Measurements from ENCODE around the gene GNG14. TPM values are rescaled to one million over a fixed set of nuclear protein-coding genes. Genes with fewer than 3 reads are reported as not detected.

GNG14 gene
- total and polyA plus RNA-seq, 2 of the 4 experiments (the other 2 are of a cell fraction): not detected

DNA sequence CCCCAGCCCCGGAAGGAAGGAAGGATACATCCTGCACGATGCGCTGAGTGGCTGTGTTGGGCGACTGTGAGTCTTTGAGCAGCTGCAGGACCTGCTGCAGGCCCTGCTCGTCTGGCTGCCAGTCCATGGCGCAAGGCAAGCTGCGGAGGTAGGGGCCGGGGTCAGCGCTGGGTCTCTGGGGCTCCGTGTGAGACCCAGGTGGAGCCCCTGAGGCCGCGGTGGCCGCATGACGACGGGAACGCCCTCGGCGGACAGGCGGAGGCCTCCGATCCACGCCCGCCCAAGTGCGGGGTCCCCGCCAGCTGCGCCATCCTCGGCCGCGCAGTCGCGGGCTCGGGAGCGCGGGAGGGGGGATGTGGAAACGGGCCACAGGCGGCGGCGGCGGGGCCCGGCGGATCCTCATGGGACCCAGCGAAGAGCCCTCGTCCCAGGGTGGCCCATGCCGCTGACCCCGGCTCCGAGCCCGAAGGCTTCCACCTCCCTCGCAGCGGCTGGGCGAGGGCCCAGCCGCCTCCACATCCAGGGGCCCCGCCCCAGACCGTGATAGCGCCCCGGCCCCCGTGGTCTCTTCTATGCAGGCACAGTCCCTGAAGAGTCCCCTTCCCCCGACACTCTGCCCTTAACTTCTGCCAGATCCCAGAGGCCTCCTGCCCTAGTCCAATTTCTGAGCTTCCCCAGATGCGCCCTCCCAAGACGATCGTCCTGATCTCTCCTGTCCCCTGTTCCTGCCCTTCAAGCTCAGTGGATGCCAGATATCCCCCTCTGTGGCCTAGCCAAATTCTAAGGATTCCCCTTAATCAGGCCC is 33.3 kb downstream of the GNG14 start:
- Histone ChIP-seq H2AFZ (replicated peaks; ENCODE audit: low read length, poor library complexity) (peak overlapping the region; percentile 93), H2AK9ac (replicated peaks; ENCODE audit: low read depth, low read length, poor library complexity) (peak overlapping the region; percentile 100), H3K36me3 (ENCODE audit: control insufficient read depth, insufficient read depth, low read length) (peaks cover 18% of the 10 kb centered on the region), H3K27me3 (ENCODE audit: control insufficient read depth, insufficient read depth, low read length) (no peaks in the 10 kb centered on the region), H3K9ac (ENCODE audit: low read depth, low read length) (peak overlapping the region; percentile 92), H3K4me1 (ENCODE audit: control insufficient read depth, insufficient read depth, low read length) (peaks cover 4% of the 10 kb centered on the region), H4K20me1 (ENCODE audit: insufficient read depth, low read length) (peaks cover 15% of the 10 kb centered on the region; the same call in 1 of the 2 replicates), H3K4me2 (ENCODE audit: low read depth, low read length) (peak overlapping the region; percentile 99), H3K56ac (ENCODE audit: extremely low read depth, insufficient read depth, low read length) (peak overlapping the region; percentile 81; the same call in 1 of the 2 replicates), H3K4me3 (ENCODE audit: insufficient read depth, low read depth, low read length) (peak overlapping the region; percentile 91), H3K79me1 (ENCODE audit: low read depth in 1 of 2, low read length in 2 of 2) (peaks cover 22 to 65% of the 10 kb centered on the region in 2 experiments), H3K4ac (ENCODE audit: low read depth, low read length) (peak overlapping the region; percentile 96), H2BK120ac (ENCODE audit: low read depth, low read length) (peak overlapping the region; percentile 50), H2BK5ac (ENCODE audit: low read depth, low read length, poor library complexity, severe bottlenecking) (peak overlapping the region; percentile 95), H2AK5ac (ENCODE audit: low read depth, low read length) (peak overlapping the region; percentile 87), H2BK15ac (ENCODE audit: low read depth, low read length) (no peak overlapping the region), H2BK20ac (ENCODE audit: low read depth, low read length) (no peak overlapping the region), H3K9me1 (ENCODE audit: insufficient read depth, low read length) (peaks cover 10% of the 10 kb centered on the region; the same call in 1 of the 2 replicates), H3K14ac (replicated peaks; ENCODE audit: low read depth, low read length) (peak overlapping the region; percentile 94), H4K91ac (ENCODE audit: insufficient read depth, low read depth, low read length) (peak overlapping the region; percentile 89), H3K27ac (ENCODE audit: insufficient read depth, low read length) (peak overlapping the region; percentile 85), H4K8ac (ENCODE audit: low read depth in 2 of 2, low read length in 2 of 2) (peak overlapping the region; percentile 77 to 95; a peak in 3 of 4 replicates), H4K5ac (ENCODE audit: low read depth, low read length) (peak overlapping the region; percentile 56), H3K9me3 (ENCODE audit: control insufficient read depth, insufficient read depth, low read length) (no peaks in the 10 kb centered on the region), H3K18ac (ENCODE audit: low read depth, low read length) (peak overlapping the region; percentile 42), H3K23ac (ENCODE audit: low read depth, low read length) (peak overlapping the region; percentile 79)
- in situ Hi-C loops (cut with MboI; ENCODE audit: low sequenced_read_pairs) (no loop called here), dilution Hi-C loops (cut with HindIII; ENCODE audit: low sequenced_read_pairs, unreplicated experiment) (no loop called here), intact Hi-C loops (cut with micrococcal nuclease) (no loop called here)
- ChIA-PET POLR2A (ENCODE audit: unreplicated experiment) (no interaction called here), CTCF (interaction anchor here (2.2 kb wide), 1 partner anchor 12 kb away, joined by 8 read pairs; no protein-coding TSS in a partner anchor)
- WGBS, 2 experiments (ENCODE audit: extremely low coverage in 2 of 2, insufficient read length in 1 of 2): 4% methylated on average over 29 of the region's 59 CpGs; no CpG with 5 or more reads in 1 of the 2 experiments
- BruUV-seq (replicated peaks): no TSS peak
- no peak for DNase-seq
- ATAC-seq (ENCODE audit: low read depth): peak; percentile 22
- TF ChIP-seq, protein P1, sequence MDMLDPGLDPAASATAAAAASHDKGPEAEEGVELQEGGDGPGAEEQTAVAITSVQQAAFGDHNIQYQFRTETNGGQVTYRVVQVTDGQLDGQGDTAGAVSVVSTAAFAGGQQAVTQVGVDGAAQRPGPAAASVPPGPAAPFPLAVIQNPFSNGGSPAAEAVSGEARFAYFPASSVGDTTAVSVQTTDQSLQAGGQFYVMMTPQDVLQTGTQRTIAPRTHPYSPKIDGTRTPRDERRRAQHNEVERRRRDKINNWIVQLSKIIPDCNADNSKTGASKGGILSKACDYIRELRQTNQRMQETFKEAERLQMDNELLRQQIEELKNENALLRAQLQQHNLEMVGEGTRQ (IDR thresholded peaks at IDR 0.05; ENCODE audit: low read depth, low read length): no peak
- no peak for TF ChIP-seq MAZ (IDR thresholded peaks at IDR 0.05; ENCODE audit: borderline replicate concordance, low read depth, low read length)
- TF ChIP-seq NFE2L2 (IDR thresholded peaks at IDR 0.05; ENCODE audit: low read depth, low read length): no peak
- TF ChIP-seq, protein P2, sequence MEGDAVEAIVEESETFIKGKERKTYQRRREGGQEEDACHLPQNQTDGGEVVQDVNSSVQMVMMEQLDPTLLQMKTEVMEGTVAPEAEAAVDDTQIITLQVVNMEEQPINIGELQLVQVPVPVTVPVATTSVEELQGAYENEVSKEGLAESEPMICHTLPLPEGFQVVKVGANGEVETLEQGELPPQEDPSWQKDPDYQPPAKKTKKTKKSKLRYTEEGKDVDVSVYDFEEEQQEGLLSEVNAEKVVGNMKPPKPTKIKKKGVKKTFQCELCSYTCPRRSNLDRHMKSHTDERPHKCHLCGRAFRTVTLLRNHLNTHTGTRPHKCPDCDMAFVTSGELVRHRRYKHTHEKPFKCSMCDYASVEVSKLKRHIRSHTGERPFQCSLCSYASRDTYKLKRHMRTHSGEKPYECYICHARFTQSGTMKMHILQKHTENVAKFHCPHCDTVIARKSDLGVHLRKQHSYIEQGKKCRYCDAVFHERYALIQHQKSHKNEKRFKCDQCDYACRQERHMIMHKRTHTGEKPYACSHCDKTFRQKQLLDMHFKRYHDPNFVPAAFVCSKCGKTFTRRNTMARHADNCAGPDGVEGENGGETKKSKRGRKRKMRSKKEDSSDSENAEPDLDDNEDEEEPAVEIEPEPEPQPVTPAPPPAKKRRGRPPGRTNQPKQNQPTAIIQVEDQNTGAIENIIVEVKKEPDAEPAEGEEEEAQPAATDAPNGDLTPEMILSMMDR (conservative IDR thresholded peaks at IDR 0.05; ENCODE audit: low read depth, low read length): no peak
- TF ChIP-seq RCOR1 (IDR thresholded peaks at IDR 0.05; ENCODE audit: insufficient replicate concordance, low read length): no peak
- TF ChIP-seq CEBPB (IDR thresholded peaks at IDR 0.05; ENCODE audit: low read depth, low read length): no peak
- no peak for TF ChIP-seq RFX5 (IDR thresholded peaks at IDR 0.05; ENCODE audit: low read depth, low read length)
- no peak for TF ChIP-seq MAFK (IDR thresholded peaks at IDR 0.05; ENCODE audit: low read depth, low read length)
- no peak for TF ChIP-seq CHD1 (IDR thresholded peaks at IDR 0.05; ENCODE audit: low read depth, low read length)
- TF ChIP-seq SMC3 (IDR thresholded peaks at IDR 0.05; ENCODE audit: low read depth, low read length): no peak
- no peak for TF ChIP-seq BHLHE40 (IDR thresholded peaks at IDR 0.05; ENCODE audit: low read depth, low read length)
- TF ChIP-seq FOS (IDR thresholded peaks at IDR 0.05; ENCODE audit: low read depth, low read length): no peak
- TF ChIP-seq RAD21 (IDR thresholded peaks at IDR 0.05; ENCODE audit: low read length): no peak
- TF ChIP-seq MXI1 (IDR thresholded peaks at IDR 0.05; ENCODE audit: borderline replicate concordance, low read depth, low read length): no peak

Data from IMR-90 (cell line).